Measurements from ENCODE around the gene TNFRSF4. TPM values are rescaled to one million over a fixed set of nuclear protein-coding genes. Genes with fewer than 3 reads are reported as not detected.

Gene TNFRSF4
- 100 to 1,000 TPM; 340 to 418 TPM for total RNA-seq

DNA sequence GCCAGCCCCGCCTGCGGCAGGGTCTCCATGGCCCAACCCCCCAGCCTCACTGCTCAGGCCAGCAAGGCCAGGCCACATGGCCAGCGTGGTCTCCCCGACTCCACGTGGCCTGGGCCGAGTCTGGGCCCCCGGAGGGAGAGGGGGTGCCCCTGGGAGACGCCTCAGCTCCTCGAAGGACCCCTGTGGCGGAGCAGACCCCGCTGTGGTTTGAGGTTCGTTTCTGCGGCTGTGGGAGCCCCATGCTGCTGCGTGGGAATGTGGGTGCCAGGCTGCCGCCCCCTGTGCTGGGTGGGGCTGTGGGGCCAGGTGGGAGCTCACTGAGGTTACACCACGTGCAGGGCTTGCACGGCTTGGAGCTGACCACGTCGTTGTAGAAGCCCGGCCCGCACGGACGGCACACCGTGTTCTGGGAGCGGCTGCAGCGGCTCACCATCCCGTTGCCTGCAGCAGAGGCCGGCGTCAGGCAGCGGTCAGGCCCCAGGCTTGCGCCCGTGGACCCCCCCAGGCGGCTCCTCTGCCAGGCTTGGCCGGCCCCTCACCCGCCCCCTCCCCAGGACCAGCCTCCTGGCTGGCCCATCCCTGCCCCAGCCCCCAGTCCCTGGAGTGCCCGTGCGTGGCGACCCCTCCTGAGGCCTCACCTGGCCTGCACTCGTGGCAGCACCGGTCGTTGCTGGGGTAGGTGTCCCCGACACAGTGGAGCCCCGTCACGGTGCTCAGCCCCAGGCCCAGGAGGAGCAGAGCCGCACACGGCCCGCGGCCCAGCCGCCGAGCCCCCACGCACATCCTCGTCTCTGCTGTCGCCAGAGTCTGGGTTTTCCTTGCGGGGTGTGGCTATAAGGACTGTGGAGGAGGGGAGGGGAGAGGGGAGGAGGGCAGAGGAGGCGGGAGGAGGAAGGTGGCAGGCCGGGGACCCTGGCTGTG lies at the start of gene TNFRSF4:
TSS of gene TNFRSF4 (minus strand) at position 809 of the 921 bp plus-strand sequence. CDS start at position 783, 26 bp downstream.
- CTCF ChIA-PET: interaction anchor here (0.7 kb wide), 1 partner anchor 1018 kb away, joined by 4 read pairs; no protein-coding TSS in a partner anchor
- no peaks in the 10 kb centered on the region for H3K9me3 Mint-ChIP-seq (ENCODE audit: low read depth)
- peaks cover 60% of the 10 kb centered on the region for H3K36me3 Mint-ChIP-seq (ENCODE audit: low read depth)
- POLR2A ChIA-PET: interaction anchor here (0.8 kb wide), 1 partner anchor 64 kb away, joined by 4 read pairs; no protein-coding TSS in a partner anchor
- intact Hi-C loops (cut with DNase I, micrococcal nuclease): loop anchor here (1.0 to 2.0 kb wide), 2 partner anchors 19 to 91 kb away; partner anchors contain the start of genes B3GALT6 (in 1 of the 2) and SDF4 (in 1 of the 2)
- no peaks in the 10 kb centered on the region for H3K27me3 Mint-ChIP-seq
- peak; percentile 25 for ATAC-seq
- H3K27ac Mint-ChIP-seq: peak within 1 kb of the TSS; percentile 87
- H3K4me3 Mint-ChIP-seq: peak within 1 kb of the TSS; percentile 73
- DNase-seq: peak; percentile 71
- peaks cover 50% of the 10 kb centered on the region for H3K4me1 Mint-ChIP-seq

GRCh38 chr1:1262758-1263157 lies 48.8 kb upstream of the TNFRSF4 start:
- no peak for ATAC-seq
- H3K27me3 Mint-ChIP-seq: no peaks in the 10 kb centered on the region
- H3K27ac Mint-ChIP-seq: no peak overlapping the region
- ChIA-PET CTCF (no interaction called here), POLR2A (no interaction called here)
- no peaks in the 10 kb centered on the region for H3K4me1 Mint-ChIP-seq
- intact Hi-C loops (cut with DNase I, micrococcal nuclease): no loop called here
- peaks cover 48% of the 10 kb centered on the region for H3K36me3 Mint-ChIP-seq (ENCODE audit: low read depth)
- no peak overlapping the region for H3K4me3 Mint-ChIP-seq
- H3K9me3 Mint-ChIP-seq (ENCODE audit: low read depth): no peaks in the 10 kb centered on the region
- no peak for DNase-seq

DNA sequence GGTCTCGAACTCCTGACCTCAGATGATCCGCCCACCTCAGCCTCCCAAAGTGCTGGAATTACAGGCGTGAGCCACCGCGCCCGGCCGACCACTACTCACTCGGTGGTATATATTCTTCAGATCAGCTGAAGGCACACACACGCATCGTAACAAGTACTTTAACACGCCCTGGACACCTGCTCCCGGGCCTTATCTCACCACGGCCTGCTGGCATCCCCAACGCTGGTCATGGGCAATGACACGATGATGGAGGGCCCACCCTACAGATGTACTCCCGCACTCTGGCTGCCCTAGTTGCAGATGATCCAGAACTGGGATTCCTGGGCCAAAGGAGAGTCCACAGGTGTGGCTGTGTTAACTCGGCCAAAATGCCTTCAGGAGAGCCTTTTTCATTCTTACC lies 48.1 kb upstream of the TNFRSF4 start:
- H3K27ac Mint-ChIP-seq: no peak overlapping the region

GRCh38 chr1:1260843-1261560 lies 47.0 kb upstream of the TNFRSF4 start:
- no peaks in the 10 kb centered on the region for H3K9me3 Mint-ChIP-seq (ENCODE audit: low read depth)
- DNase-seq: no peak
- no peaks in the 10 kb centered on the region for H3K4me1 Mint-ChIP-seq
- POLR2A ChIA-PET: no interaction called here
- H3K27me3 Mint-ChIP-seq: no peaks in the 10 kb centered on the region
- no peak for ATAC-seq
- H3K4me3 Mint-ChIP-seq: no peak overlapping the region
- intact Hi-C loops (cut with DNase I, micrococcal nuclease): no loop called here
- H3K36me3 Mint-ChIP-seq (ENCODE audit: low read depth): peaks cover 52% of the 10 kb centered on the region
- no peak overlapping the region for H3K27ac Mint-ChIP-seq
- CTCF ChIA-PET: interaction anchor here (1.5 kb wide), 1 partner anchor 10 kb away, joined by 6 read pairs; no protein-coding TSS in a partner anchor

More for the DNA sequence above, 48.1 kb upstream of the TNFRSF4 start:
- POLR2A ChIA-PET: no interaction called here
- intact Hi-C loops (cut with DNase I, micrococcal nuclease): no loop called here
- ATAC-seq: no peak
- Mint-ChIP-seq H3K4me1 (no peaks in the 10 kb centered on the region), H3K9me3 (ENCODE audit: low read depth) (no peaks in the 10 kb centered on the region), H3K27me3 (no peaks in the 10 kb centered on the region), H3K4me3 (no peak overlapping the region), H3K36me3 (ENCODE audit: low read depth) (peaks cover 50% of the 10 kb centered on the region)
- no peak for DNase-seq
- CTCF ChIA-PET: no interaction called here

- H3K4me3 Mint-ChIP-seq: no peak overlapping the region
- ChIA-PET POLR2A (no interaction called here), CTCF (interaction anchor here (1.5 kb wide), 1 partner anchor 9 kb away, joined by 6 read pairs; no protein-coding TSS in a partner anchor)
- intact Hi-C loops (cut with DNase I, micrococcal nuclease): no loop called here
- DNase-seq: no peak
- no peaks in the 10 kb centered on the region for H3K27me3 Mint-ChIP-seq
- peaks cover 49% of the 10 kb centered on the region for H3K36me3 Mint-ChIP-seq (ENCODE audit: low read depth)
- peak overlapping the region; percentile 29 for H3K27ac Mint-ChIP-seq
- no peaks in the 10 kb centered on the region for H3K4me1 Mint-ChIP-seq
- ATAC-seq: no peak
- no peaks in the 10 kb centered on the region for H3K9me3 Mint-ChIP-seq (ENCODE audit: low read depth)
Measured at GRCh38 chr1:1259951-1260600, 46.1 kb upstream of the TNFRSF4 start.

- DNase-seq (no peak), ATAC-seq (no peak)
- no peaks in the 10 kb centered on the region for H3K27me3 Mint-ChIP-seq
- no peak overlapping the region for H3K4me3 Mint-ChIP-seq
- POLR2A ChIA-PET: no interaction called here
- peaks cover 50% of the 10 kb centered on the region for H3K36me3 Mint-ChIP-seq (ENCODE audit: low read depth)
- H3K9me3 Mint-ChIP-seq (ENCODE audit: low read depth): no peaks in the 10 kb centered on the region
- no peaks in the 10 kb centered on the region for H3K4me1 Mint-ChIP-seq
- peak overlapping the region; percentile 29 for H3K27ac Mint-ChIP-seq
- intact Hi-C loops (cut with DNase I, micrococcal nuclease): no loop called here
- CTCF ChIA-PET: no interaction called here
Measured at GRCh38 chr1:1259540-1259939, 45.6 kb upstream of the TNFRSF4 start.

- H3K4me1 Mint-ChIP-seq: no peaks in the 10 kb centered on the region
- DNase-seq (no peak), ATAC-seq (no peak)
- H3K36me3 Mint-ChIP-seq (ENCODE audit: low read depth): peaks cover 46% of the 10 kb centered on the region
- intact Hi-C loops (cut with DNase I, micrococcal nuclease): no loop called here
- POLR2A ChIA-PET: no interaction called here
- H3K27ac Mint-ChIP-seq: no peak overlapping the region
- H3K4me3 Mint-ChIP-seq: no peak overlapping the region
- no peaks in the 10 kb centered on the region for H3K9me3 Mint-ChIP-seq (ENCODE audit: low read depth)
- no peaks in the 10 kb centered on the region for H3K27me3 Mint-ChIP-seq
- CTCF ChIA-PET: no interaction called here
Measured at GRCh38 chr1:1259119-1259488, 45.2 kb upstream of the TNFRSF4 start.

DNA sequence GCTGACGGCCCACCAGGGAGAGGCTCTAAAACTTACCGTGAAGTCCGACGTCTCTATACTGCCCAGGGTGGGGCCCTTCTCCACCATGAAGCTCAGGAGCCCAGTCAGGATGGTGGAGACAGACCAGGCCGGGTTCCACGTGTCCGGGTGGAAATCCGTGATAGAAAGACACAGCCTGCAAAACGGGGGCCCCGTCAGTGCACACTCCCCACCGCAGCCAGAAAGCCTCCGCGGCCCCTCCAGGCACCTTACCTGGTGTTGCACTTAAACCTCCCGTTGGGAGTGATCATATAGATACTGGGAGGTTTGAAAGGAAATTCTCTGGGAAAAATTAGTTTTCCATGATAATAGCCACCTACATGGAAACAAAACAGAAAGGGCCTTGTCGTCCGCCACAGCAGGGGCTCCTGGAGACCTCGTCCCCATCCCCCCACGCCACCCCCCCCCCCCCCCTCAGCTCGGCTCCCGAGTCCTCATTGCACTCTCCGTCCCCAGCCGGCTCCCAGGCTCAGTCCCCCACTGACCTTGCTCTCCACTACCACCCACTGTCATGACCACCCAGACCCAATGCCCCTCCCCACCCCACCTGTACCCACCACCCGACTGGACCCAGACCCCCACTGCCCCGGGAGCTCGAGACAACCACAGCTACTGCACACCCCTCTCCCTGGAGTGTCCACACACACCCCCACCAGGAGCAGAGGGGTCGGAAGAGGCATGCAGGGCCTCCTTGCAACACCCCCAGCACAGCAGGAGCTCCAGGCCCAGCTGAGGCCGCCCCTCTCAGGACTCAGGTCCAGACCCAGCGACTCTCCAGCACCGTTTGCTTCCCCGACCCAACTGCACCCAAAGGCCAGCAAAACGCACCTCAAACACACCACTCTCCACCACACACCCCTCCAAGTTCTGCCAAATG lies 43.3 kb upstream of the TNFRSF4 start:
- Mint-ChIP-seq H3K4me3 (no peak overlapping the region), H3K27ac (no peak overlapping the region), H3K9me3 (ENCODE audit: low read depth) (no peaks in the 10 kb centered on the region), H3K27me3 (no peaks in the 10 kb centered on the region), H3K36me3 (ENCODE audit: low read depth) (peaks cover 45% of the 10 kb centered on the region), H3K4me1 (no peaks in the 10 kb centered on the region)
- no peak for DNase-seq
- no peak for ATAC-seq
- CTCF ChIA-PET: no interaction called here
- POLR2A ChIA-PET: no interaction called here
- intact Hi-C loops (cut with DNase I, micrococcal nuclease): no loop called here

- ATAC-seq: no peak
- Mint-ChIP-seq H3K9me3 (ENCODE audit: low read depth) (no peaks in the 10 kb centered on the region), H3K36me3 (ENCODE audit: low read depth) (peaks cover 36% of the 10 kb centered on the region), H3K27me3 (no peaks in the 10 kb centered on the region), H3K27ac (no peak overlapping the region), H3K4me3 (no peak overlapping the region), H3K4me1 (peaks cover 6% of the 10 kb centered on the region)
- ChIA-PET POLR2A (no interaction called here), CTCF (no interaction called here)
- no peak for DNase-seq
- intact Hi-C loops (cut with DNase I, micrococcal nuclease): no loop called here
Measured at GRCh38 chr1:1255611-1256010, 41.7 kb upstream of the TNFRSF4 start.

- H3K4me3 Mint-ChIP-seq: no peak overlapping the region
- no peak overlapping the region for H3K27ac Mint-ChIP-seq
- POLR2A ChIA-PET: no interaction called here
- CTCF ChIA-PET: no interaction called here
- ATAC-seq (no peak), DNase-seq (no peak)
- H3K4me1 Mint-ChIP-seq: peaks cover 10% of the 10 kb centered on the region
- intact Hi-C loops (cut with DNase I, micrococcal nuclease): no loop called here
- H3K9me3 Mint-ChIP-seq (ENCODE audit: low read depth): no peaks in the 10 kb centered on the region
- peaks cover 33% of the 10 kb centered on the region for H3K36me3 Mint-ChIP-seq (ENCODE audit: low read depth)
- no peaks in the 10 kb centered on the region for H3K27me3 Mint-ChIP-seq
Measured at GRCh38 chr1:1255078-1255477, 41.1 kb upstream of the TNFRSF4 start.

DNA sequence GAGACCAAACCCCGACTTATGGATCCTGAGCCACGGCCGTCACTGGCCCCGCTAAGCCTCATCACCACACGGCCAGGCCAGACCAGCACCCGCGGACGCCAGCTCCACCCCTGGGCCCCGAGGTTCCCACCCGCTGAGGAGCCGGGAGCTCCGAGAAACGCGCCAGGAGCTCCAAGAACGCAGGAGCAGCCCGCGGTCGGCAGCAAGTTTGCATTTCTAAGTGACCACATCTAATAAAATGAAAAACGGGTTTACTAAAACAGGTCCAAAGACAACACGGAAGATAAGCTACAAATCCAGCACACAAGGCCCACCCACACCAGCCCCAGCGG lies 40.7 kb upstream of the TNFRSF4 start:
- ATAC-seq (no peak), DNase-seq (no peak)
- Mint-ChIP-seq H3K27me3 (no peaks in the 10 kb centered on the region), H3K36me3 (ENCODE audit: low read depth) (peaks cover 29% of the 10 kb centered on the region), H3K4me3 (no peak overlapping the region), H3K4me1 (peaks cover 14% of the 10 kb centered on the region), H3K27ac (no peak overlapping the region), H3K9me3 (ENCODE audit: low read depth) (no peaks in the 10 kb centered on the region)
- intact Hi-C loops (cut with DNase I, micrococcal nuclease): loop anchor here in 1 of 2 experiments (5.0 kb wide), 1 partner anchor 132 kb away; no protein-coding TSS in a partner anchor
- POLR2A ChIA-PET: no interaction called here
- CTCF ChIA-PET: no interaction called here

All from activated CD4-positive, alpha-beta T cell treated with anti-CD3 and anti-CD28 coated beads for 36 hours (primary cell).